Fibroblast of skin of right quadriceps (primary cell): ENCODE results near the gene ANKRD12.
A peak's percentile ranks its signal among the peaks of the same experiment; 100 is the strongest.

ENCODE experiments used
- DNase-seq: peaks from one replicate; pipeline ENCODE4 v3.0.0-alpha.2; 2013

Gene ANKRD12

GRCh38 chr18:9188359-9189231 lies 52.0 kb downstream of the ANKRD12 start:
- DNase-seq = no peak

GRCh38 chr18:9189491-9189890 lies 52.9 kb downstream of the ANKRD12 start:
- no peak for DNase-seq

GRCh38 chr18:9191658-9192256 lies 55.2 kb downstream of the ANKRD12 start:
- DNase-seq = no peak

GRCh38 chr18:9193031-9193430 lies 56.5 kb downstream of the ANKRD12 start:
- DNase-seq = no peak

GRCh38 chr18:9196568-9196967 lies 60.0 kb downstream of the ANKRD12 start:
- no peak for DNase-seq

GRCh38 chr18:9199681-9200080 lies 63.1 kb downstream of the ANKRD12 start:
- DNase-seq = no peak

- DNase-seq = no peak
Measured at GRCh38 chr18:9201224-9201623, 64.6 kb downstream of the ANKRD12 start.

- no peak for DNase-seq
Measured at GRCh38 chr18:9204659-9205058, 68.1 kb downstream of the ANKRD12 start.

- no peak for DNase-seq
Measured at GRCh38 chr18:9206421-9206820, 69.8 kb downstream of the ANKRD12 start.

- DNase-seq = peak; percentile 34
Measured at GRCh38 chr18:9209279-9209678, 72.7 kb downstream of the ANKRD12 start.

GRCh38 chr18:9210966-9211365 lies 74.4 kb downstream of the ANKRD12 start:
- DNase-seq = no peak

- DNase-seq = no peak
Measured at GRCh38 chr18:9211955-9212354, 75.4 kb downstream of the ANKRD12 start.

GRCh38 chr18:9215221-9215933 lies 78.8 kb downstream of the ANKRD12 start:
- DNase-seq = peak; percentile 13

GRCh38 chr18:9216459-9216858 lies 79.9 kb downstream of the ANKRD12 start:
- no peak for DNase-seq

GRCh38 chr18:9217743-9218451 lies 81.3 kb downstream of the ANKRD12 start:
- DNase-seq = no peak

GRCh38 chr18:9221040-9221439 lies 84.5 kb downstream of the ANKRD12 start:
- DNase-seq = no peak

- DNase-seq = no peak
Measured at GRCh38 chr18:9221661-9222060, 85.1 kb downstream of the ANKRD12 start.

- no peak for DNase-seq
Measured at GRCh38 chr18:9223356-9223755, 86.8 kb downstream of the ANKRD12 start.

- DNase-seq = no peak
Measured at GRCh38 chr18:9226463-9226862, 89.9 kb downstream of the ANKRD12 start.

GRCh38 chr18:9231852-9232486 lies 95.4 kb downstream of the ANKRD12 start:
- no peak for DNase-seq

GRCh38 chr18:9232977-9233376 lies 96.4 kb downstream of the ANKRD12 start:
- DNase-seq = no peak

GRCh38 chr18:9233771-9234440 lies 97.3 kb downstream of the ANKRD12 start:
- no peak for DNase-seq
